ENCODE measurements around the gene PERM1. TPM values are rescaled to one million over a fixed set of nuclear protein-coding genes. Genes with fewer than 3 reads are reported as not detected.

PERM1 gene
- total RNA-seq, 1 experiment from 2014 or later: 1.5 TPM

DNA sequence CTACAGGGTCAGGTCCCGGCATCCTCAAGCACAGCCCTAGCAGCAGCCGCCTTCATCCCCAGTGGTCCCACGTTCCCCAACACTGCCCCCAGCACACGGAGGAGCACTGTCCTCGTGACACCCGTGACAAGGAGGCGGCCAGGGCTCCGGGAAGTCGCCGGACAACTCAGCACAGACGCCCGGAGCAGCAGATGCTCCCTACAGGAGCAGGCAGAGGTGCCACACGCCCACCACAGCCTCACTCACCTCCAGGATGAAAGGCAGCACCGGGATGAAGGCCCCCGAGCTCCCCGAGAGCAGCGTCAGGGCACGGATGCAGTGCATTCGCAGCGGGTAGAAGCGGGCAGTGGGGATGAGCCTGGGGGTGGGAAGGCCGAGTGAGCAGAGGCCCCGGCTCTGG is 31.0 kb downstream of the PERM1 start:
- Histone ChIP-seq H3K4me1 (ENCODE audit: control insufficient read depth, insufficient read depth, low read length) (peaks cover 1% of the 10 kb centered on the region; the same call in 1 of the 2 replicates), H3K27me3 (ENCODE audit: control insufficient read depth, insufficient read depth, low read length) (no peaks in the 10 kb centered on the region), H3K4me3 (ENCODE audit: low read depth in 2 of 2, low read length in 2 of 2) (no peak overlapping the region), H3K9me3 (ENCODE audit: control insufficient read depth, insufficient read depth, low read depth, low read length) (no peaks in the 10 kb centered on the region), H3K36me3 (ENCODE audit: control insufficient read depth, insufficient read depth, low read length) (peaks cover 2% of the 10 kb centered on the region), H3K27ac (ENCODE audit: low read length) (no peak overlapping the region)
- DNase-seq (ENCODE audit: low read depth, low spot score) (no peak), ATAC-seq (no peak)
- no peak for TF ChIP-seq TCF7L2 (IDR thresholded peaks at IDR 0.05; ENCODE audit: low read depth, low read length)
- TF ChIP-seq, protein P1, sequence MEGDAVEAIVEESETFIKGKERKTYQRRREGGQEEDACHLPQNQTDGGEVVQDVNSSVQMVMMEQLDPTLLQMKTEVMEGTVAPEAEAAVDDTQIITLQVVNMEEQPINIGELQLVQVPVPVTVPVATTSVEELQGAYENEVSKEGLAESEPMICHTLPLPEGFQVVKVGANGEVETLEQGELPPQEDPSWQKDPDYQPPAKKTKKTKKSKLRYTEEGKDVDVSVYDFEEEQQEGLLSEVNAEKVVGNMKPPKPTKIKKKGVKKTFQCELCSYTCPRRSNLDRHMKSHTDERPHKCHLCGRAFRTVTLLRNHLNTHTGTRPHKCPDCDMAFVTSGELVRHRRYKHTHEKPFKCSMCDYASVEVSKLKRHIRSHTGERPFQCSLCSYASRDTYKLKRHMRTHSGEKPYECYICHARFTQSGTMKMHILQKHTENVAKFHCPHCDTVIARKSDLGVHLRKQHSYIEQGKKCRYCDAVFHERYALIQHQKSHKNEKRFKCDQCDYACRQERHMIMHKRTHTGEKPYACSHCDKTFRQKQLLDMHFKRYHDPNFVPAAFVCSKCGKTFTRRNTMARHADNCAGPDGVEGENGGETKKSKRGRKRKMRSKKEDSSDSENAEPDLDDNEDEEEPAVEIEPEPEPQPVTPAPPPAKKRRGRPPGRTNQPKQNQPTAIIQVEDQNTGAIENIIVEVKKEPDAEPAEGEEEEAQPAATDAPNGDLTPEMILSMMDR (IDR thresholded peaks at IDR 0.05): no peak
- TF ChIP-seq, protein P2, sequence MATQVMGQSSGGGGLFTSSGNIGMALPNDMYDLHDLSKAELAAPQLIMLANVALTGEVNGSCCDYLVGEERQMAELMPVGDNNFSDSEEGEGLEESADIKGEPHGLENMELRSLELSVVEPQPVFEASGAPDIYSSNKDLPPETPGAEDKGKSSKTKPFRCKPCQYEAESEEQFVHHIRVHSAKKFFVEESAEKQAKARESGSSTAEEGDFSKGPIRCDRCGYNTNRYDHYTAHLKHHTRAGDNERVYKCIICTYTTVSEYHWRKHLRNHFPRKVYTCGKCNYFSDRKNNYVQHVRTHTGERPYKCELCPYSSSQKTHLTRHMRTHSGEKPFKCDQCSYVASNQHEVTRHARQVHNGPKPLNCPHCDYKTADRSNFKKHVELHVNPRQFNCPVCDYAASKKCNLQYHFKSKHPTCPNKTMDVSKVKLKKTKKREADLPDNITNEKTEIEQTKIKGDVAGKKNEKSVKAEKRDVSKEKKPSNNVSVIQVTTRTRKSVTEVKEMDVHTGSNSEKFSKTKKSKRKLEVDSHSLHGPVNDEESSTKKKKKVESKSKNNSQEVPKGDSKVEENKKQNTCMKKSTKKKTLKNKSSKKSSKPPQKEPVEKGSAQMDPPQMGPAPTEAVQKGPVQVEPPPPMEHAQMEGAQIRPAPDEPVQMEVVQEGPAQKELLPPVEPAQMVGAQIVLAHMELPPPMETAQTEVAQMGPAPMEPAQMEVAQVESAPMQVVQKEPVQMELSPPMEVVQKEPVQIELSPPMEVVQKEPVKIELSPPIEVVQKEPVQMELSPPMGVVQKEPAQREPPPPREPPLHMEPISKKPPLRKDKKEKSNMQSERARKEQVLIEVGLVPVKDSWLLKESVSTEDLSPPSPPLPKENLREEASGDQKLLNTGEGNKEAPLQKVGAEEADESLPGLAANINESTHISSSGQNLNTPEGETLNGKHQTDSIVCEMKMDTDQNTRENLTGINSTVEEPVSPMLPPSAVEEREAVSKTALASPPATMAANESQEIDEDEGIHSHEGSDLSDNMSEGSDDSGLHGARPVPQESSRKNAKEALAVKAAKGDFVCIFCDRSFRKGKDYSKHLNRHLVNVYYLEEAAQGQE (IDR thresholded peaks at IDR 0.05; ENCODE audit: insufficient read depth in 1 of 2, low read depth in 2 of 2, low read length in 1 of 2): no peak
- TF ChIP-seq POLR2AphosphoS5 (IDR thresholded peaks at IDR 0.05; ENCODE audit: low read depth, low read length): no peak
- TF ChIP-seq SIN3A (IDR thresholded peaks at IDR 0.05; ENCODE audit: borderline replicate concordance, insufficient read depth, low read depth, low read length): no peak
- ChIA-PET CTCF (no interaction called here), POLR2A (no interaction called here)
- in situ Hi-C loops (cut with HindIII; ENCODE audit: low pct_unique_long_range_greater_than_20kb, low sequenced_read_pairs) (no loop called here), intact Hi-C loops (cut with micrococcal nuclease; ENCODE audit: unreplicated experiment) (no loop called here)
- no TSS peak for BruUV-seq (replicated peaks)

DNA sequence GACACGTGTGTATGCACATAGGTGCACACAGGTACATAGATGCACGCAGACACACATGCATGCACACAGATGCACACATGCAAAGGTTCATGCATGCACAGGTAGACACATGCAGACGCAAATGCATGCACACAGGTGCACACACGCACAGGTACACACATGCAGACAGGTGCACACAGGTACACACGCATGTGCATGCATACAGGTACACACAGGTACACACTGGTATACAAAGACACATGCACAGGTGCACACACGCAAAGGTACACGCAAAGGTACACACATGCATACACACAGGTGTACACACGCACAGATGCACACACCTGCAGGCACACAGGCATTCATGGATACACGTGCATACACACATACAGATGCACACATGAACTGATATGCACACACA is 31.6 kb downstream of the PERM1 start:
- no peak overlapping the region for H3K4me3 ChIP-seq (ENCODE audit: low read depth in 2 of 2, low read length in 2 of 2)
- no peak overlapping the region for H3K27ac ChIP-seq (ENCODE audit: low read length)
- H3K36me3 ChIP-seq (ENCODE audit: control insufficient read depth, insufficient read depth, low read length): peaks cover 2% of the 10 kb centered on the region
- TF ChIP-seq, protein P1 (IDR thresholded peaks at IDR 0.05): no peak
- TF ChIP-seq TCF7L2 (IDR thresholded peaks at IDR 0.05; ENCODE audit: low read depth, low read length) (no peak), SIN3A (IDR thresholded peaks at IDR 0.05; ENCODE audit: borderline replicate concordance, insufficient read depth, low read depth, low read length) (no peak)
- intact Hi-C loops (cut with micrococcal nuclease; ENCODE audit: unreplicated experiment): no loop called here
- H3K27me3 ChIP-seq (ENCODE audit: control insufficient read depth, insufficient read depth, low read length): no peaks in the 10 kb centered on the region
- ATAC-seq (no peak), DNase-seq (ENCODE audit: low read depth, low spot score) (no peak)
- CTCF ChIA-PET: no interaction called here
- in situ Hi-C loops (cut with HindIII; ENCODE audit: low pct_unique_long_range_greater_than_20kb, low sequenced_read_pairs): no loop called here
- POLR2A ChIA-PET: no interaction called here
- no TSS peak for BruUV-seq (replicated peaks)
- peaks cover 6% of the 10 kb centered on the region for H3K4me1 ChIP-seq (ENCODE audit: control insufficient read depth, insufficient read depth, low read length)
- no peaks in the 10 kb centered on the region for H3K9me3 ChIP-seq (ENCODE audit: control insufficient read depth, insufficient read depth, low read depth, low read length)

Data from Panc1 (cell line).